GM21825 (cell line): ENCODE measurements around the gene SFXN5.
"Not testable (repeated sequence)": the region's sequence is repeated elsewhere in the genome, so short reads cannot be mapped to it uniquely, and the experiment has no call there.

ENCODE experiments used
- ATAC-seq: cut with Tn5 transposase; IDR thresholded peaks from one replicate; pipeline ENCODE4 v1.9.1; 2021; ENCODE audit warnings: mild to moderate bottlenecking, moderate library complexity; ENCODE audit not compliant: unreplicated experiment

SFXN5 gene

DNA sequence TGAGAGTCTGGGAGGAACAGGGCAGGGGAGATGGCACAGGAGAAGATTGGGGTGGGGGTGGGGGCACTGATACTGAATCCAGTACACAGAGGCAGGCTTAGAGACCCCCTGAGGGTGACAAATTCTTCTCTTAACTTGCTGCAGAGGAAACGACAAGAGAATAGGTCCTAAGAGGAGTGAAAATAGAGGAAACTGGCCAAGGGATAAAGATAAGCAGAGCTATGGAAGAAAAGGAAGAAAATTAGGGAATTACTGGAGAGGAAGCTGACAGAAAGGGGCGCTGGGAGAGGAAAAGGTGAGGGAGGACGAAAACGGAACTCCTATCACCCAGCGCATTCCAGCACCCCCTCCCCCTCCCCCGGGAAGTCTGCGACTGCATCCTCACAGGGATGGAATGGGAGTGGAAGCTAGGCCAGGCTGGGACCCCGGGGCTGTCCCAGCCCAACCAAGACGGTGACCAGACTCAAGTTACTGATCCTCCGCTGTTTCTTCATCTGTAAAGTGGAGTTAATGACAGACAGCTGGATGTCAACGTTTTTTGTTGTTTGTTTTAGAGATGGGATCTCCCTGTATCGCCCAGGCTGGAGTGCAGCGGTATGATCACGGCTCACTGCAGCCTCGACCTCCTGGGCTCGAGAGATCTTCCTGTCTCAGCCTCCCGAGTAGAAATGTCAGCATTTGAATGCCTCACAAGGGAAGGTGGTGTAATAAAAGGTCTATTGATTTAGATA lies 156.8 kb downstream of the SFXN5 start:
- ATAC-seq = no peak

DNA sequence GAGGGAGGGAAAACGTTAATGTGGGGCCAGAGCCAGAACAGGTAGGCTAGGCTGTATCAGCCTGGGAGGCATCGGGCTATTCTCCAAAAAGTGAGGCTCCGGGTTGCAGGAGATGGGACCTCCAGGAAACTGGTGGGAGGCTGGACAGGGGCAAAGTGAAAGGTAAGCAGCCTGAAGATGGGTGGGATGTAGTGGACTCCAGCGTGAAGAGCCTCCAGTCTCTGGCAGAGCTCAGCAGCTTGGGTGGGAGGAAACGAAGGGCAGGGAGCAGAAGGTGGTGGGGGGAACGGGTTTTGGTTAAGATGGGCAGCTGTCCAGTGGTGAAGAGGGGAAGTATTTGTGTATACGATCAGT lies 157.3 kb downstream of the SFXN5 start:
- no peak for ATAC-seq

DNA sequence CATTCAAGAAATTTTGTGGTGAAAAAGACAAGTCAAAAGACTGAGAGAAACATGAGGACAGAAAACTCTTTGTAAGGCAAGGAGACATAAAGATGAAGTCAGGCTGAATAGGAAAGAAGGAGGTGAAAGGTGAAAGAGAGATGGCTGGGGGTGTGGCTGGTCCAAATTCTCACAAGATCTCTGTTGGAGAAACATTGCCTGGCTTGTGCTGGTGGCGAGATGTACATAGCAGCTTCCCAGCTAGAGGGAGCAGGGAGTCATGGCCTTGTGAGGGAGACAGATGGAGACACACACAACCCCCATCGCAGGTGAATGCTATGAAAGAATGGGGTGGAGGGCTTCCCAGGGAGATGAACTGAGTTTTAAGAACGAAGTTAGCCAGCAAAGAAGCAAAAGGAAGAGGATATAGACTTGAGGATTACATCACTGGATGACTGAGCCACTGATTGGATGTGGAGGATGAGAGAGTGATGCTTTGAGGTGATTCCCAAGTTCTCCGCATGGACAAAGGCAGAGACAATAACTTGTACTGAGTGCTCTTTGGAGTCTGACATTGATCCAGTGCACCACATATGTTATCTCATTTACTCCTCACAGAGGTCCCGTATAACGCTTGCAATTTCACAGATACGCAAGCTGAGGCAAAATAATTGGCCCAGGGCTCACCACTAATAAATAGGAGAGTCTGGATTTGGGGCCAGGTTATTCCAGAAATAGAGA lies 157.9 kb downstream of the SFXN5 start:
- no peak for ATAC-seq

DNA sequence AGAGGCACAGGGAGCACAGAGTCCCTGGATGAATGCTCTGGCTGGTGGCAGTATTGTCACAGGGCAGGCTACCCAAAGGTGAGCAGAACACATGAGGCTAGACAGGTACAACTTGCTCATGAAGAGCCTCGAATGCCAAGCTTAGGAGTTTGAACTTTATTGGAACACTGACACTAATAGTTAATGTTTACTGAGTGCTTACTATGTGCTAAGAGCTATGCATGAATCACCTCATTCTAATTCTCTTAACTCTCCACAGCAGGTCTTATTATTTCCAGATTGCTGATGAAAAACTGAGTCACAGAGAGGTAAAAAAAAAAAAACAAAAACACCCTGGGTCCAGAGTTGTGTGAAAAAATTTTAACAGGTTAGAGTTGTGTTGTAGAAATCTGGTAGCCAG lies 160.3 kb downstream of the SFXN5 start:
- ATAC-seq = no peak

DNA sequence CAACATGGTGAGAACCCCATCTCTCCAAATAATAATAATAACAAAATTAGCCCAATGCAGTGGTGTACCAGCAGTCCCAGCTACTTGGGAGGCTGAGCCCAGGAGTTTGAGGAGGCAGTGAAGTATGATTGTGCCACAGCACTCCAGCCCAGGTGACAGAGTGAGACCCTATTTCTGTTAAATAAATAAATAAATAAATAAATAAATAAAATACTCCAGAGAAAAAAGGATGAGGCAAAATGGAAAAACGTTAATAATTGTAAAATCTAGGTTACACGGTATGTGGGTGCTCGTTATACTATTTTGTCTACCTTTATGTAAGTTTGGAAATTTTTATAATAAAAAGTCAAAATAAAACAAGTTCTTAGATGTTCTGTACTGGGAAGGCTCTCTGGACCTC lies 162.8 kb downstream of the SFXN5 start:
- no peak for ATAC-seq

DNA sequence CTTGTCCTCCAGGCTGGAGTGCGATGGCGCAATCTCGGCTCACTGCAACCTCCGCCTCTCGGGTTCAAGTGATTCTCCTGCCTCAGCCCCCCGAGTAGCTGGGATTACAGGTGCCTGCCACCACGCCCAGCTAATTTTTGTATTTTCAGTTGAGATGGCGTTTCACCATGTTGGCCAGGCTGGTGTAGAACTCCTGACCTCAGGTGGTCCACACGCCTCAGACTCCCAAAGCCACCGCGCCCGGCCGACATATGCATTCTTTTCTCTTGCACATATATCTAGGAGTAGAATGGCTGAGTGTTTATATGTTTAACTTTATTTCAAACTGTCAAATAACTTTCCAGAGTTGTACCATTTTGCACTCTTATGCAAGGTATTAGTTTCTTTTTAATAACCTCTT lies 164.1 kb downstream of the SFXN5 start:
- not testable (repeated sequence) for ATAC-seq

DNA sequence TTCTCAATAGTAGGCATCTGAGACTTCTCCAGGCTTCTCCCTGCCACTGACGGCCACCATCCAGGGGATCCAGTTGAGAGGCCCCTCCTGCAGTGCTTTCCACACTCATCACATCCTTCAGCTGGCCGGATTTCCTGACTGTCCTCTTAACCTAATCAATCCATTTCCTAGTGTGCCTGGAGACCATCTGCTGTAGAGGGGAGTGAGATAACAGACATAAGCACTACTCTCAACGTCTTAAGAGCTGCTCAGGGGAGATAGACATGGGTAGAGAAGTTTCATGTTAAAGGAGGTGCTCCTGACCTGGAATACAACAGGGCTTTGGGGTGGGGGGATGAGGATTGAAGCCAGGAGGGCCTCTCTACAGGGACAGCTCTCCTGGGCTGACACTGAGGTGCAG lies 170.1 kb downstream of the SFXN5 start:
- no peak for ATAC-seq

DNA sequence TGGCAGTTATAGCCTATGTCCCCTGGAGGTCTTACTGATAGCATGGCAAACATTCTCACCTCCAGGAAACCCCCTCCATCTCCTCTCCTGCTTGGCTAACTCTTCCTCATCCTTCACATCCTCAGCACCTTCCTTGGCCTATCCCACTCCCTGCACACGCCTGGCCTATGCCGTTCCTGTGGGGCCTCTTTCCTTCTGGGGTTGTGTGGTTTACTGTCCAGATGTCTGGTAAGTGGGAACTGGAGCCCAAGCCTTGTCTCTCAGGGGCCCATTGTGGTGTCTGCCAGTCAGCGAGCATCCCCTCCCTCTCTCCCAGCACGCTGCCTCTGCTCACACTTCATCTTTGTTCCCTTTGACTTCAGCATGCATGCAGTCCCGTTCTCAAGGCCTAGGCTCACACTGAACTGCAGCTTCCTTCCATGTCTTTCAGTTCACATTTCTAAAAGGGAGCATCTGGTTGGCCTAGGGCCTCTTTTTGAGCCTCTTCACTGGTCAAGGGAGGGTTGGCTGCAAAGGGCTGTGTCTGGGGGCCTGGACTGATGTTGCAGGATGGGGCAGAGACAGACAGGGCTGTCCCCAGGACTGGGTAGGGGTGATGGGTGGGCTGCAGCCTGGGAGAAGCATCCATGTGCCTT lies 171.2 kb downstream of the SFXN5 start:
- no peak for ATAC-seq

DNA sequence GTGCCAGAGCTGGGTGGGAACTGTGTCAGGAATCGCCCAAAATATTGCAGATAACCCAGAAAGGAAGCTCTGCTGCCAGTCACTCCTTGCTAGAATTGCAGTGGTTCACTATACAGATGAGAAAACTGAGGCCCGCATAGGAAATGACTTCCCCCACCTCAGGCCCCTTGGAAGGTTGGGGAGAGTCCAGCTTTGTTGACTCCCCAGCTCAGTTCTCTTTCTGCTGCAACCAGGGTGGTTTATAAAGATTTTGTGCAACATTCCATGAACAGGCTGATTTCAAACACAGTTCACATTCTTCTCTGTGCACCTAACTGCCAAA lies 173.0 kb downstream of the SFXN5 start:
- no peak for ATAC-seq

DNA sequence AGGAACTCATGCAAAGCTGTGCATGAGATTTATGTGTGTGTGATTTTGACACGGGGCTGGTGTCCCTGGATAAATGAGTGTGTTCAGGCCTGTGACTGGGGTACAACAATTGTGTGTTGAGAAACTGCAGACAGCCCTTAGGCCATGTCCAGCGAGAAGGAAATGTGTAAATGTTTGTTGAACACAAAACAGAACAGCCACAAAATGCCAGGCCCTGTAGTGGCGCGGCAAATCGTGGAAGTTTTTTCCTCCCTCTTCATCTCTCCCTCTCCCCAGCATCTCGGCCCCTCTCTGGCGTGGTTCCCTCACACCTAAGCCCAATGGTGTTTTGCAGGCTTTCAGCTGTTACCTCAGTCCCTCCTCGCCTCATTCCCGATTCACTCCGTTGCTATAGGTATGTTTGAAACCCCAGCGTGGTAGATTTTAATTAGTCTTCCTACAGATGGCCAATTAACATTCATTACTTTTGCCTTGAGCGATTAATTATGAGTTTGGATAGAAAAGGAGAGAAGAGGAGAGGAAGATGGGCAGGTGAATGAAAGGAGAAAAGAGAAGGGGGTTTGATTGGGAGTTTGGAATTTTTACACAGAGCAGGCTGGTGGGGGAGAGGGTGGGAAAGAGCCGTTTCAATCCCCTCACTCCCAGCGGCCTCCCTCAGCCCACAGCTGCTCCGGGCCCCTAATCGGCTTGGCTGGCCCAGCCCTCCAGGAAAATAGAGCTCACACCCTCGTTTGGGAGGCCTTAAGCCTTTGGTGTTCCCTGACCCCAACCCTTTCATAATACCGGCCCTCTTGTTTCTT lies 173.5 kb downstream of the SFXN5 start:
- no peak for ATAC-seq

DNA sequence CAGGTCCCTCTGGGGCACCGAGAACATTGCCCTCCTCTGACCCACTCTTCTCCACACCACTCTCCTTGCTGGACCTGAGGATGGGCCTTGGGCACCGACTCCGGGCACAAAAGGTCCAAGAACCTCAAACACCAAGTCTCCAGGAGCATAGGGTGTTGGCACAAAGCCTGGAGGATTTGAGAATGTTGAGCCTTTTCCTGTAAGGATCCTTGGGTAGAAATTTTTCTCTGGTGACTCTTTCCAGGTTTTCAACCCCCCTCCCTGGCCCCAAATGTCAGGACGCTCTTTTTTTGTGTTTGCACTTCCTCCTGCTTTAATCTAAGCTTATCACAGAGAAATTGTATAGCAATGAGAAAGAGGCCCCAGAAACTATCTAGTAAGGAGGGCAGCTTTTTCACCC lies 175.1 kb downstream of the SFXN5 start:
- ATAC-seq = no peak

DNA sequence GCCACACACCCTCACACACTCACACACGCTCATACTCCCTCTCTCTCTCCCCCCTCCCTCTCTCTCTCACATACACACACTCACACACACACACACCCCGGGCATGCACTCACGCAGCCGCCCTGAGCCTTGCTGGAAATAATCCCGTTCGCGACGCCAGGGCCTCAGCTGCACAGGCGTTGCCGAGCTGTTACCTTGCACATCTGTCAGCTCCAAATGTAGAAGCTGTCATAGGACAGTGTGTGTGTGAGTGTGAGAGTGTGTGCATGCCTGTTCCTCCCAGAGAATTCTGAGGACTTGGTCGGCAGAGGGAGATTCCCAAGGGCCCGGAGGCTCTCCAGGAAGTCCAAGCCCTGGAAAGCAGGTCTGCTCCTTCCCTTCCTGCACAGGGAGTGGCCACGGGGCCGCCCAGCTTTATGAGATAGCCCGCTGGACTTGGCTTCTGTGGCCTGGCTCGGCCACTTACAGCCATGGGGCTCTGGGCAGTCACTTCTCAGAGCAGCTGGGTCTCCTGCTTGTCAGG lies 175.7 kb downstream of the SFXN5 start:
- ATAC-seq = no peak

DNA sequence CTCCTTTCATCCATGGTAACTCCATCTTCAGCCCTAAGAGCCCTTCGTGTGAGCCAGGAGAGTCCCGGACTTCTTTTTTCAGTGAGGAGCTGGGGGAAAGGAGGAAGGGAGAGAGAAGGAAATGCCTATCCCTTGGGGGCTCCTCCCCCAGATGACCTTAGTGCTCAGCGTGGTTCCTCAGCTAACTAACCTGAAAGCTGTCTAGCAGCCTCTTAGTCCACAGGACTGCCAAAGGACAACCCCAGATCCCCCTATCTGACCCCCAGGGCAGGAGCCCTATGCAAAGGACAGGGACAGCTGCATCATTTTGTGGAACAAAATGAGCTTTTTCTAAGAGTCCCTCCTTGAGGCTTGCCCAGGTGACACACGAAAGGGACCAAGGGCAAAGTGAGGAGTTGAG lies 176.4 kb downstream of the SFXN5 start:
- no peak for ATAC-seq

DNA sequence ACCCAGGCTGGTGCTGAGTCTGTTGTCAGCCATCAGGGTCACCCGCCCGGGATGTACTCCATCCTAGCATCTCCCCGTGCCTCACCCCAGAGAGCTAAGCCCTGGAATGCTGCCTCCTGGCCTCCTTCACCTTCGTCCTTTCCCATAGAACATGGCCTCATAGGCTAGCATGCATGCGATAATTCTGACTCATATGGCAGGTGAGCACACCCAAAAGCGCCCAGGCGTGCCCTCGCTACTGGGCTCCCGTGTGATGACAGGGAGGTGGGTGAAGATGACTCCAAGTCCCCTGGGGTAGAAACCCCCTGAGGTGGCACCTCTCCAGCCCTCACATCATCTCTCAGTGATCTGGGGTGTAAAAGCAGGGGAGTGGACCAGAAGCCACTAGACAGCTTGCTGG lies 177.0 kb downstream of the SFXN5 start:
- ATAC-seq = no peak

DNA sequence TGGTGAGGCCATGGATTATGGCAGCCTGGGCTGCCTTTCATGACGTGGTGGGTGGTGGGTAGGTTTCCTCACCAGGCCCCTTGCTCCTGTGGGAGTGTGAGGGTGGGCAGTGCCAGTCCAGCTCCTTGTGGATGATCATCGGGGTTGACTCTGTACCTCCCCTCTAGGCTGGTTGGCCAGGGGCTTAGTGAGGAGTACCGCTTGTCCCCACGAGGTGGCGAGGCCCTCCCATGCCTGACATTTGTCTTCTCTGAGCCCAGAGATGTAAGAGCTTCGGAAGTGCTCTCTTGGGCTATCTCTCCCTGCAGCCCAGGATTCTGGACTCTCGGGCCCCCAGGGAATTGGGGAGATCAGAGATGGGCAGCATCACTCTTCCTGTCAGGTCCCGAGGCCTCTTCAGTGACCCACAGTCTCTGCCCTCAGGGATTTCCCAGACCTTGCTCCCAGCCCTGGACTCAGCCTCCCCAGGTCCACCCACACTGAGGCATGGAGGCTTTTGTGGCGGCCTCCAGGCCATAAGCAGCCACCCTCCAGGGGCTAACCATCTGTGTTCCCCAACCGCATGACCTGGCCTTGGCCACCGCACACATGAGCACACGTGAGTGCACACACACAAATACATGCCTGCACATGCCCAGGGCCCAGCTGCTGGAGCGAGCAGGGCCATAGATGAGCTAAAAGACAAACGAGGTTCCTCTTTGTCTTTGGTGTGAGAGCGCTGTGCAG lies 177.8 kb downstream of the SFXN5 start:
- ATAC-seq = peak; percentile 61

DNA sequence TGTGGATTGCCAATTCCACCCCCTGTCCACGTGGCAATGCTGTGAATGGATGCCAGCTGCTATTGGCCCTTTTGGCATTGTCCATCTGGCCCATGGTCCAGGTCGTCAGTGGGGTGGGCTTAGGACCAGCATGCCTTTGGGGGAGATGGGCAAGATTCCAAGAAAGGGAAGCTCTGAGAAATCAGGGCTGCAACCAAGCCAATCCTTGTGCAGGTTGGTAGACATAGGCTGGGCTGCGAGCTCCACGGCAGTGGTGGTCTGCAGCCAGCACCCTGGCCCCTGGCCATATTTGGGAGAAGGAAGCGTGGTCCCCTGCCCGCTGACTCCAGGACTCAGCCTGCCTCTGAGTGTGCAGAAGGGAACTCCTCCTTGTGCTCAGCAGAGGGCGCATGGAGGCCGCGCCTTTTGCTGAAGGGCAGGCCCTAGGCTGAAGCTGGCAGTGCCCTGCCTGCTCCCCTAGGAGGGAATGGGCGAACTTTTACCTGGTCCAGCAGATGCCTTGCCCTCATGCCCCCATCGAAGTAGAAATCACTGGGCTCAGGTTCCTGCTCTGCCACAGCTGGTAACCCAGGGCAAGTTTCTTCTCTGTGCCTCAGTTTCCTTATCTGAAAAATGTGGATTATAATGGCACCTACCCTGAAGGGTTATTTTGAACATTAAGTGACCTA lies 178.9 kb downstream of the SFXN5 start:
- ATAC-seq = peak; percentile 61
